ENCODE data around the gene SLC17A1. TPM values are rescaled to one million over a fixed set of nuclear protein-coding genes. Genes with fewer than 3 reads are reported as not detected.
A peak's percentile ranks its signal among the peaks of the same experiment; 100 is the strongest.

SLC17A1 gene, protein sequence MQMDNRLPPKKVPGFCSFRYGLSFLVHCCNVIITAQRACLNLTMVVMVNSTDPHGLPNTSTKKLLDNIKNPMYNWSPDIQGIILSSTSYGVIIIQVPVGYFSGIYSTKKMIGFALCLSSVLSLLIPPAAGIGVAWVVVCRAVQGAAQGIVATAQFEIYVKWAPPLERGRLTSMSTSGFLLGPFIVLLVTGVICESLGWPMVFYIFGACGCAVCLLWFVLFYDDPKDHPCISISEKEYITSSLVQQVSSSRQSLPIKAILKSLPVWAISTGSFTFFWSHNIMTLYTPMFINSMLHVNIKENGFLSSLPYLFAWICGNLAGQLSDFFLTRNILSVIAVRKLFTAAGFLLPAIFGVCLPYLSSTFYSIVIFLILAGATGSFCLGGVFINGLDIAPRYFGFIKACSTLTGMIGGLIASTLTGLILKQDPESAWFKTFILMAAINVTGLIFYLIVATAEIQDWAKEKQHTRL
- total RNA-seq: under 1 TPM in 1 of 2 donors, not detected in 1; 0.41 TPM

DNA sequence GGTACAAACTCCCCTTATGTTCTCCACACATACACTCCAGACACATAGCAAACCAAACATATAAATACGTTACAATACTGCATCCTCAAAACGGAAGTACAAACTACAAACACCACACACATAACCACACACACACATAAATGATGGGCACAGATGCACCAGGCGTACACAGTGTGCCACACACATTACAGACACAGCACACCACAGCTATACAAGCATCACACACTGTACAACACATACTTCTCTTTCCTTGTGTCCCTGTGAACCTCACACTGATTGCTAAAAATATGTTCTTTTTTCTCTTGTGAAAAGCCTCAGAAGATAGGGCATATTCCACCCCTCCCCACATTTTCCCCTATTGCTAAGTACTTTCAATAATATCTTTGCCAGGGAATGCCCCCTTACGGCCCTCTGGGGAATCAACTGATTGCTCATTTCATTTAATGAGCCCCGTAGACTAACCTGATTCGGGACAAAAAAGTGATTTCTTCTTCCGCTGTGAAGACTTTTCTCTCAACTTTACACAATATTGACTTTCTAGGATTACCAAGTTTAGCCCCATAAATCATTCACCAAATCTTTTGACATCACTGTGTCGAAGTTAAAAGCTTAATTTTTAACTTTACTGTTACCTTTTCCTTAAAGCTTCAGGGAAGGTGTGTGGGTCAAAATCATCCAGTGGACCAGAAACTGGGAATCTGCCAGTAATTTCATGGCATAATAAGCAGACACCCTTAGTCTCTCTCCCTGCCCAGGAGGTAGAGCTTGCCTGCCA is at the start of gene SLC17A1:
Gene SLC17A1 (minus strand): TSS at position 521 of the 775 bp plus-strand sequence. CDS start 1,495 bp downstream, outside the sequence.
- ATAC-seq (no peak), DNase-seq (ENCODE audit: low spot score in 2 of 2) (no peak)
- Mint-ChIP-seq H3K9me3 (no peaks in the 10 kb centered on the region), H3K27ac (no peak within 1 kb of the TSS), H3K36me3 (peaks cover 0 to 11% of the 10 kb centered on the region in 2 donors)

DNA sequence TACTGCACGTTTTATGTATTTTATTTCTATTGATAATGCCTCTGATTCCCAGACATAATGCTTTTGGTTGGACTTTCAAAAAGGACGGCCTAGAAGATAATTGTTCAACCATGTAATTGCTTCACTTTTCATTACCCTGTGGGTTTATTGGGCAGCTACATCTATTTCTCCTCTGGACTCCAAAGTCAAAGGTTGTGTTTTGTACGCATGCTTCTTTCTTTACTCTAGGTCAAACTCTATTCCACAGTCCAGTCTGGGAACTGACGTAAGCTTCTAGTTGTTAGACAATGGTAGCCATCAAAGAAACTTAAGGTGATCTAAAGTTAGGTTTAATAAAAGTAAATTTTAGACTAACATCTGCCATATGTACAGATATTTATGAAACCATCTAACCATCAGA is 48.7 kb upstream of the SLC17A1 start:
- H3K27ac Mint-ChIP-seq: no peak overlapping the region
- DNase-seq (ENCODE audit: low spot score in 2 of 2) (no peak), ATAC-seq (no peak)
- H3K9me3 Mint-ChIP-seq: no peaks in the 10 kb centered on the region
- no peaks in the 10 kb centered on the region for H3K36me3 Mint-ChIP-seq

DNA sequence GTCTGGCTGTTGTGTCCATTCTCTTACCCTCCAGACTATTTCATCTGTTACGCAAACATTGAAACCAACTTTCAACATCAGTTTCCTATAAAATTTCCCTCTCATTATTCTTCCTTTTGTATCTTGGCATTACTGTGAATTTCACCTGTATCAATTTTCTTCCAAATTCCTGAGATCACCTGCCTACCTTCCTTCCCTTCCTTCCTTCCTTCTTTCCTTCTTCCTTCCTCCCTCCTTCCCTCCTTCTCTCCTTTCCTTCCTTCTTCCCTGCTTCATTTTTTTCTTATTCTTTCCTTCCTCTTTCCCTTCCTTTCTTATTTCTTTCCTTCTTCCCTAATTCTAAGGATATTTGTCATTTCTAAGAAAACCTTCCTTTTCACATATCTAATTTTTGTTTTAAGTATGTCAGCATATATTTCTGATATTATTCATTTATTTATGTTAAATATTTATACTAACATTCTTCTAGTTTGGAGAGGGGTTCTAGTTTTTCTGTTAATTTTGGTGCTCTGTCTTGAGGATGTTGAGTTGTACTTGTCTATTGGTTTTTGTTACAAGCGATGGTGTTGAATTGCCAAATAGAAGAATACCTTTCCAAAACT is 47.0 kb upstream of the SLC17A1 start:
- Mint-ChIP-seq H3K9me3 (no peaks in the 10 kb centered on the region), H3K27ac (no peak overlapping the region), H3K36me3 (no peaks in the 10 kb centered on the region)
- DNase-seq (ENCODE audit: low spot score in 2 of 2): no peak
- no peak for ATAC-seq

- ATAC-seq (no peak), DNase-seq (ENCODE audit: low spot score in 2 of 2) (no peak)
- Mint-ChIP-seq H3K9me3 (peaks cover 0 to 4% of the 10 kb centered on the region in 2 donors), H3K27ac (no peak overlapping the region), H3K36me3 (no peaks in the 10 kb centered on the region)
Measured at GRCh38 chr6:25875926-25876602, 44.2 kb upstream of the SLC17A1 start.

DNA sequence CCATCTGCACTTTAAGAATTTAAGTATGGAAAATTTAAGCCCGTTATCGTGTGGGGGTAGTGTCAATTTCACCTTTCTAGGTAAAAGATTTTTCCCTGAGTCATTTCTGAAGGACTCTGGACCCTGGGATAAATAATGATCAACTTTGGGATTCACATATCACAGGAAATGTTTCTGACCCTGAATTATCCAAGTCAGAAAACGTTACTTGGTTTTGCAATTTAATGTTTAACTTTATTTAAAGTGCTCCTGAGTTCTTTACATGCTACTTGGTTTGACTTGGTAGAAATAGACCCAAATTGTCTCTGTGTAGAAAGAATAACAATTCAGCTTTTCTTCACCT is 43.7 kb upstream of the SLC17A1 start:
- H3K36me3 Mint-ChIP-seq: no peaks in the 10 kb centered on the region
- ATAC-seq (no peak), DNase-seq (ENCODE audit: low spot score in 2 of 2) (no peak)
- no peak overlapping the region for H3K27ac Mint-ChIP-seq
- peaks cover 0 to 4% of the 10 kb centered on the region in 2 donors for H3K9me3 Mint-ChIP-seq

DNA sequence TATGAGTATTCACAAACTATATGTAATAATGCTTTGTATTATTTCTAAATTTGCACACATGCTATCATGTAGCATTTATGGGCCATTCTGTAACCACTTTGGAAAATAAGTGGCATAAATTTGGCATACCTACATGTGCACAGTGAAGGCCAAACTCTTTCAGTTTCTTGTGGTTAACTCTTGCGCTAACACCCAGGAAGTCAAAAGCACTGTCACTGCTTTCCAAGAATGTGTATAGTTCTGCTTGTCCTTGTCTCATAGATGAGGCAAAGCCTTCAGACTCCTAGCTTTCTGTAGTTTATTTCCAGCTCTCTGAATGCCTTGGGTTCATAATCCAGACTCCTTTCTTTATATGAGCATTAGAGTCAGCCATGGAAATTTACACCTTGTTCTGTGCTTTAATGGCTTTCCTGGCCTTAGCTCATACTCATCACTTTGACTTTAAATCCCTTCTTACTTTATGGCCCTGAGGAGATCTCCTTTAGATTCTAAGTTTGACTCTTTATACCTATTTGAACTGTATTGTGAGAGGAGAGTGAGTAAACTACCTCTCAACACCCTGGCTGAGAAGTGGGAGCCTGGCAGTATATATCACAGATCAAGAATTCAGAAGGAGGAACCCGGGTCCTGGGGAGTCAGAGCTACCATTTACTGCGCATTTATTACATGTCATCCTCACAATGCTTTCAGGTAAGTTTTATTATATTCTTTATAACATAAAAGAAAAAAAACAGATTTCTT is 43.1 kb upstream of the SLC17A1 start:
- ATAC-seq: peak; percentile 34 to 50
- H3K27ac Mint-ChIP-seq: no peak overlapping the region
- H3K36me3 Mint-ChIP-seq: no peaks in the 10 kb centered on the region
- peaks cover 0 to 4% of the 10 kb centered on the region in 2 donors for H3K9me3 Mint-ChIP-seq
- no peak for DNase-seq (ENCODE audit: low spot score in 2 of 2)

GRCh38 chr6:25874118-25874517 is 42.3 kb upstream of the SLC17A1 start, which contains the start of gene SLC17A3:
Gene SLC17A3 (minus strand): TSS chr6:25874243. CDS start chr6:25868387, 5,856 bp downstream.
- Mint-ChIP-seq H3K36me3 (no peaks in the 10 kb centered on the region), H3K9me3 (peaks cover 0 to 4% of the 10 kb centered on the region in 2 donors), H3K27ac (no peak within 1 kb of the TSS)
- DNase-seq (ENCODE audit: low spot score in 2 of 2) (no peak), ATAC-seq (no peak)

DNA sequence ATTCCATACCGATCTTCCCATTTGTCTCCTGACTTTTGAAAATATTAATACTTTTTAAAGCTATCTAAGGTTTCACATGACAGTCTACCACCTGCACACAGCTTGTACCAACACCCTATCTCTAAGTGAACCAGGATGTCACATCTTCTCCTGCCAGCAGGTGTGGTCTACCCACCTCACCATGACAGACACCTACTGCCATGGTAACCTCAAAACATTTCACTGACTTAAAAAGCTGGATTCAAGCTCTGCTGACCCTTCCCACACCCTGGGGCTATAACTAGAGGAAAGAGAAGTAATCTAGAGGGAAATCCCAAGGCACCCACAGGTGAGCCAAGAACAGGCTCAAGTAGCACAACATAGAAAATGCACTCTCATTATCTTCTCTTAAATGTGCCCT is 41.0 kb upstream of the SLC17A1 start:
- no peaks in the 10 kb centered on the region for H3K36me3 Mint-ChIP-seq
- no peak overlapping the region for H3K27ac Mint-ChIP-seq
- peaks cover 0 to 4% of the 10 kb centered on the region in 2 donors for H3K9me3 Mint-ChIP-seq
- ATAC-seq: peak; percentile 24 to 51
- DNase-seq (ENCODE audit: low spot score in 2 of 2): no peak

GRCh38 chr6:25869840-25870239 is 38.0 kb upstream of the SLC17A1 start:
- peaks cover 0 to under 1% of the 10 kb centered on the region in 2 donors for H3K36me3 Mint-ChIP-seq
- peaks cover 0 to 4% of the 10 kb centered on the region in 2 donors for H3K9me3 Mint-ChIP-seq
- H3K27ac Mint-ChIP-seq: no peak overlapping the region
- ATAC-seq: no peak
- no peak for DNase-seq (ENCODE audit: low spot score in 2 of 2)

DNA sequence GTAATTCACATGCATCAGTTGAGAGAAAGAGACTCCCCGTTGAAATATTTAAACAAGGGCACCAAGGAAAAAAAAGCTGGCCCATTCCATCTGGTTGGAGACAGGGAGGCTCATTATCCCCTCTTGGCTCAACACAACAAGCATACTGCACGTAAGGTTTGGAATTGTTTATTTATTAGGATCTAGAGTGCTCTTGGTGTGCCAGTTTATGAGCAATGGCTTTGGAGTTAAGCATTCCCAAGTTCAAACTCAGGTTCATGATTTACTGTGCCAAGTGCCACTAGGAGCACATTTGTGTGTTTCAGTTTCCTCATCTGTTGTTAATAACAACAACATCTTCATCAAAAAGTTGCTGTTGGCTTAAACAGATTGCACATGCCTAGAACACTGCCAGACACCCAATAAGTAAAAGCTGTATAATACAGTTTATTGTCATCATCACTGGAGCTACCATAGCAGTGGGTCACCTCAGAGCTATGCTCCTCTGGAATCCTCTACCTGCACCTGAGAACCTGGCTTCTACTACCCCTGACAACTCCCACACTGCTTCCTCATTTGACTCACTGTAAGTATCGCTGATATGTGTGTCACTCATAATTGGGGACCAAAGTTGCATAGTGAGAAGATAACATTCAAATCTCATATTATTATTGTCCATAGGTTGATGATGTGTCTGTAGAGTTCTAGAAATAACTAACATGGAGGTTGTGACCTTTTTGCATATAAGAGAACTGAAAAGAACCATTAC is 36.8 kb upstream of the SLC17A1 start:
- no peak for DNase-seq (ENCODE audit: low spot score in 2 of 2)
- no peak overlapping the region for H3K27ac Mint-ChIP-seq
- ATAC-seq: peak in 1 of 2 donors; percentile 75
- peaks cover 7 to 17% of the 10 kb centered on the region in 2 donors for H3K9me3 Mint-ChIP-seq
- H3K36me3 Mint-ChIP-seq: peaks cover 12 to 13% of the 10 kb centered on the region in 2 donors

DNA sequence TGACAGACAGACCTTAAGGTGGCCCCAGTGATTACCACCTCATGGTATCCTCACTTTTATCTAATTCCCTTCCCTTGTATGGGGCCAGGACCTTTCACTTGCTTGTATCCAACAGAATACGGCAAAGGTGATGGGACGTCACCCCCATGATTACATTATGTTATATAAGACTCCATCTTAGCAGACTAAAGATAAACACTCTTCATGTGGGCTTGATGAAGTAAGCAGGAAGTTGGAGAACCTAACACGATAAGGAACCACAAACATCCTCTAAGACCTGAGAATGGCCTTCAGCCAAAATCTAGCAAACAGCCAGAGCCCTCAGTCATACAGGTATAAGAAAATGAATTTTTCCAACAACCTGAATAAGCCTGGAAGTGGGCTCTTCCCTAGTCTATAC is 34.2 kb upstream of the SLC17A1 start:
- H3K9me3 Mint-ChIP-seq: peaks cover 7 to 15% of the 10 kb centered on the region in 2 donors
- ATAC-seq (peak; percentile 51 to 78), DNase-seq (ENCODE audit: low spot score in 2 of 2) (no peak)
- peaks cover 13 to 22% of the 10 kb centered on the region in 2 donors for H3K36me3 Mint-ChIP-seq
- H3K27ac Mint-ChIP-seq: no peak overlapping the region

- peaks cover 7 to 22% of the 10 kb centered on the region in 2 donors for H3K9me3 Mint-ChIP-seq
- no peak overlapping the region for H3K27ac Mint-ChIP-seq
- peaks cover 13 to 26% of the 10 kb centered on the region in 2 donors for H3K36me3 Mint-ChIP-seq
- DNase-seq (ENCODE audit: low spot score in 2 of 2) (no peak), ATAC-seq (no peak)
Measured at GRCh38 chr6:25863360-25863759, 31.5 kb upstream of the SLC17A1 start.

- H3K27ac Mint-ChIP-seq: no peak overlapping the region
- peaks cover 7 to 23% of the 10 kb centered on the region in 2 donors for H3K9me3 Mint-ChIP-seq
- ATAC-seq (no peak), DNase-seq (ENCODE audit: low spot score in 2 of 2) (no peak)
- peaks cover 13 to 26% of the 10 kb centered on the region in 2 donors for H3K36me3 Mint-ChIP-seq
Measured at GRCh38 chr6:25862199-25862598, 30.3 kb upstream of the SLC17A1 start.

DNA sequence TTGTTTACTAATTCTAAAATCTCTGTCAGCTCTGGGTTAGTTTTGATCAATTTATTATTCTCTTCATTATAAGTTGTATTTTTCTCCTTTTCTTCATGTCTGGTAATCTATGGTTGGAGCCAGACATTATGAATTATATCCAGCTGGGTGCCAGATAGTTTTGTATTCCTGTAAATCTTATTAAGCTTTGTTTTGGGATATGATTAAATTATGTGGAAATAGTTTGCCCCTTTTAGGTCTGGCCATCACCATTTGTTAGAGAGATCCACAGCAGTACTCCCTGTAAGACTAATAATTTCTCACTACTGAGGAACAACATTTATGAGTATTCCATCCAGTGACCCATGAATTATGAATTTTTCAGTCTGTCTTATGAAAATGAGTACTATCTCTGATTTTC is 20.9 kb upstream of the SLC17A1 start:
- no peak overlapping the region for H3K27ac Mint-ChIP-seq
- ATAC-seq: no peak

GRCh38 chr6:25851961-25852360 is 20.1 kb upstream of the SLC17A1 start:
- H3K9me3 Mint-ChIP-seq: peaks cover 0 to 7% of the 10 kb centered on the region in 2 donors
- DNase-seq (ENCODE audit: low spot score in 2 of 2) (no peak), ATAC-seq (no peak)
- peaks cover 3 to 13% of the 10 kb centered on the region in 2 donors for H3K36me3 Mint-ChIP-seq
- H3K27ac Mint-ChIP-seq: no peak overlapping the region

More for the DNA sequence above, 20.9 kb upstream of the SLC17A1 start:
- H3K9me3 Mint-ChIP-seq: peaks cover 0 to 7% of the 10 kb centered on the region in 2 donors
- H3K36me3 Mint-ChIP-seq: peaks cover 0 to 10% of the 10 kb centered on the region in 2 donors
- DNase-seq (ENCODE audit: low spot score in 2 of 2): no peak
